ENCODE data around the gene PLRG1. TPM values are rescaled to one million over a fixed set of nuclear protein-coding genes. Genes with fewer than 3 reads are reported as not detected.

PLRG1 gene
- total RNA-seq, 4 donors from 2014 or later: 35.6 to 45.7 (median 40.2) TPM

DNA sequence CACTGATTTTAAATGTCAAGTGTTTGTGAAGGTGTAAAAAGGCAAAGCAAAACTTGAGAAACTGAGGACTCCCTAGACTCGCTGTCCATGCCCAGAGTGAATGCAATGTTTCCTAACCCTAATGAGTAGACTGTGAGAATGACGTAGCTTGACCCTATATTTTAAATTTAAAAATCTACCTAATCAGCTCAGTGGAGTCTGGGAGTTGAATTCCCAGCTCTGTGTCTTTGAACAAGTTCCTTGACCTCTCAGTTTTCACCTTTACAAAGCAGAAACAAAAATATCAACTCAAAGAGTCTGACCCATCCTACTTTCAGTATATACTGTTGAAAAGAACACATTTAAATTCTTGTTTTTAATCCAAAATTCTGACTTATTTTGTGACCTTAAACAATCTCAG lies 38.0 kb upstream of the PLRG1 start:
- intact Hi-C loops (cut with DNase I): no loop called here
- no peak overlapping the region for H3K27ac ChIP-seq (replicated peaks in 1 of 4)
- WGBS: 92% methylated on average over 2 of the region's 2 CpGs

DNA sequence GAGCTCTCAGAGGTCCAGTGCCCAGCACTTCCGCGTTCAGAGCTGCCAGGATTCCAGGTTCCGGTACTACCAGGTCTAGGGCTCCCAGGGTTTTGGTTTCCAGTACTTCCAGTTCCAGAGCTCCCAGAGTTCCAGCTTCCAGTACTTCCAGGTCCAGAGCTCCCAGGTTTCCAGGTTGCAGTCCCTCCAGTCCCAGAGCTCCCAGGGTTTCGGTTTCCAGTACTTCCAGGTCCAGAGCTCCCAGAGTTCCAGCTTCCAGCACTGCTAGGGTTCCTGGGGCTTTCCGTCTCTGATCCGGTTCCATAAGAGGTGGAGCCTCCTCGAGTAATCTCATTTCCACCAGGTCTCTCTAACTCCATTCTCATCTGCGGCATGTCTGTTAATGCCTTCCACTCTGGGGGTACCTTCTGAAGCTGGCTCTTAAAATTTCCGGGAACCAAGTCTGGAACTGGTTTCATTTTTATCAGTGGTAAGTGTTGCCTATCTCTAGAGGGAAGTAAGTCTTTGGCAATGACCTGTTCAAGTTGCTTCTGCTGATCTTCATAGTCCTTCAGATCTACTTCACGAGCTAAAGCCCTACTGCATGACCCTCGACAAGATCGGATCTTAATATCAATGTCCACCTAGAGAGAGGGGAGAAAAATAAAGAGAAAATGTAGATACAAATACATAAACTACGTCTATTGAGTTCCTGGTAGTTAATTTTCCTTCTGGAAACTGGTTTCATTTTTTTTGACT lies 36.3 kb upstream of the PLRG1 start:
- no peaks in the 10 kb centered on the region for H3K9me3 ChIP-seq
- no peak for DNase-seq (ENCODE audit: extremely low spot score)
- WGBS: 91% methylated on average over 13 of the region's 13 CpGs
- H3K4me1 ChIP-seq: no peaks in the 10 kb centered on the region
- intact Hi-C loops (cut with DNase I): no loop called here
- no peaks in the 10 kb centered on the region for H3K36me3 ChIP-seq
- H3K27ac ChIP-seq (replicated peaks in 1 of 4): no peak overlapping the region
- no peak for TF ChIP-seq POLR2A (IDR thresholded peaks at IDR 0.05; ENCODE audit: low read depth)
- peaks cover 0 to 6% (median 0%) of the 10 kb centered on the region in 4 donors for H3K27me3 ChIP-seq
- H3K4me3 ChIP-seq: no peak overlapping the region

More for the DNA sequence above, 38.0 kb upstream of the PLRG1 start:
- TF ChIP-seq EP300 (IDR thresholded peaks at IDR 0.05) (no peak), POLR2AphosphoS5 (IDR thresholded peaks at IDR 0.05) (no peak), POLR2A (IDR thresholded peaks at IDR 0.05; ENCODE audit: low read depth) (no peak)
- TF ChIP-seq, protein P1, sequence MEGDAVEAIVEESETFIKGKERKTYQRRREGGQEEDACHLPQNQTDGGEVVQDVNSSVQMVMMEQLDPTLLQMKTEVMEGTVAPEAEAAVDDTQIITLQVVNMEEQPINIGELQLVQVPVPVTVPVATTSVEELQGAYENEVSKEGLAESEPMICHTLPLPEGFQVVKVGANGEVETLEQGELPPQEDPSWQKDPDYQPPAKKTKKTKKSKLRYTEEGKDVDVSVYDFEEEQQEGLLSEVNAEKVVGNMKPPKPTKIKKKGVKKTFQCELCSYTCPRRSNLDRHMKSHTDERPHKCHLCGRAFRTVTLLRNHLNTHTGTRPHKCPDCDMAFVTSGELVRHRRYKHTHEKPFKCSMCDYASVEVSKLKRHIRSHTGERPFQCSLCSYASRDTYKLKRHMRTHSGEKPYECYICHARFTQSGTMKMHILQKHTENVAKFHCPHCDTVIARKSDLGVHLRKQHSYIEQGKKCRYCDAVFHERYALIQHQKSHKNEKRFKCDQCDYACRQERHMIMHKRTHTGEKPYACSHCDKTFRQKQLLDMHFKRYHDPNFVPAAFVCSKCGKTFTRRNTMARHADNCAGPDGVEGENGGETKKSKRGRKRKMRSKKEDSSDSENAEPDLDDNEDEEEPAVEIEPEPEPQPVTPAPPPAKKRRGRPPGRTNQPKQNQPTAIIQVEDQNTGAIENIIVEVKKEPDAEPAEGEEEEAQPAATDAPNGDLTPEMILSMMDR (IDR thresholded peaks at IDR 0.05): no peak
- peaks cover 0 to 6% (median 0%) of the 10 kb centered on the region in 4 donors for H3K27me3 ChIP-seq
- no peak overlapping the region for H3K4me3 ChIP-seq
- H3K36me3 ChIP-seq: no peaks in the 10 kb centered on the region
- no peaks in the 10 kb centered on the region for H3K4me1 ChIP-seq
- DNase-seq (ENCODE audit: extremely low spot score): no peak
- H3K9me3 ChIP-seq: no peaks in the 10 kb centered on the region

DNA sequence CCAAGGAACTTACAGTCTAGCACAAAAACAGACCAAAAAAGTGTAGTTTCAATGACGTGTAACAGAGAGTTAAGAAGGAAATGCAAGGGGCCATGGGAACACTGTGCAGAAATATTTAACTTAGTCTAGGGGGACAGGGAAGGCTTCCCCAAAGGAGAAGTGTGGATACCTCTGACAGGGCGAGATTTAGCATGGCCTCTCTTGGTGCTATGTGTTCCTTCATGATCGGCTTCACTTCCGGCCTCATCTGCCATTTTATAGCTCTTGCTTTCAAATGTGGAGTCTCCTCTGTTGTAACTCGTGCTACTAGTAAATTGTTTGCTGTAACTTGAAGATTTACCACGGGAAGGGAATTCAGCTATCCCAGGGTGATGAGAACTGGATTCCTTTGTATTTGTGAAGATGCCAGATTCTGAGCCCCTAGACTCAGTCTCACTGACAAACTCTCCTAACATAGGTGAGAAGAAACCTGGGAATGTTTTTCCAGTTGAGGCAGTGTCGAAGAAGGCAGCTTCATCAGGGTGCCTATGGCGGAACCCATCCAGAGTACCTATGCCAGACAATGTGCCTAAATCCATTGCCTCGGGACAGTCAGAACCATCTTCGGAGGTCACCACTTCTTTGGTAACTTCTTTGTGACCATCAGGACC lies 35.3 kb upstream of the PLRG1 start:
- Histone ChIP-seq H3K4me3 (no peak overlapping the region), H3K27me3 (peaks cover 0 to 2% (median 0%) of the 10 kb centered on the region in 4 donors), H3K27ac (replicated peaks in 1 of 4) (no peak overlapping the region), H3K36me3 (no peaks in the 10 kb centered on the region), H3K9me3 (no peaks in the 10 kb centered on the region), H3K4me1 (no peaks in the 10 kb centered on the region)
- TF ChIP-seq POLR2A (IDR thresholded peaks at IDR 0.05; ENCODE audit: low read depth) (no peak), POLR2AphosphoS5 (IDR thresholded peaks at IDR 0.05) (no peak), EP300 (IDR thresholded peaks at IDR 0.05) (no peak)
- TF ChIP-seq, protein P1 (IDR thresholded peaks at IDR 0.05): no peak
- intact Hi-C loops (cut with DNase I): no loop called here
- WGBS: 88% methylated on average over 10 of the region's 10 CpGs
- DNase-seq (ENCODE audit: extremely low spot score): no peak

DNA sequence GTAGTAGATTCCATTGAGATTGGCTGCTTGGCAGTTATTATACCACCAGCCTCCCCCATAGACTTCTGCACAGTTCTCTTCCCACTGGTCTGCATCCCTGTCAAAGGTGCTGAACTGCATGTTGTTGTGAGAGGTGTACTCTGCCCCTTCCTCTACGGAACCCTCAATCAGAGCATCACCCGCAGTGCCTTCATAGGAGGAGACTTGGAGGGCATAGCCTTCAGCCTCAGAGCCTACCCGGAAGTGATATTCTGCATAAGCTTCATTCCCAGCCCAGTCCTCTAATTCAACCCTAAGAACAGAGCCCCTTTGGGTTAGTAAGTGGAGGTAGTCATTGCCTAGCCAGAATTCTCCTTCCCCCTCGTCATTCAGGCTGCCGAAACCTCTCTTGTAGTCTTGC lies 34.1 kb upstream of the PLRG1 start:
- H3K36me3 ChIP-seq: no peaks in the 10 kb centered on the region
- H3K27me3 ChIP-seq: no peaks in the 10 kb centered on the region
- 90% methylated on average over 5 of the region's 5 CpGs for WGBS
- intact Hi-C loops (cut with DNase I): no loop called here
- TF ChIP-seq, protein P1 (IDR thresholded peaks at IDR 0.05): no peak
- TF ChIP-seq EP300 (IDR thresholded peaks at IDR 0.05) (no peak), POLR2A (IDR thresholded peaks at IDR 0.05; ENCODE audit: low read depth) (no peak), POLR2AphosphoS5 (IDR thresholded peaks at IDR 0.05) (no peak)
- no peaks in the 10 kb centered on the region for H3K9me3 ChIP-seq
- no peak for DNase-seq (ENCODE audit: extremely low spot score)
- no peak overlapping the region for H3K4me3 ChIP-seq
- H3K27ac ChIP-seq (replicated peaks in 1 of 4): no peak overlapping the region
- no peaks in the 10 kb centered on the region for H3K4me1 ChIP-seq

DNA sequence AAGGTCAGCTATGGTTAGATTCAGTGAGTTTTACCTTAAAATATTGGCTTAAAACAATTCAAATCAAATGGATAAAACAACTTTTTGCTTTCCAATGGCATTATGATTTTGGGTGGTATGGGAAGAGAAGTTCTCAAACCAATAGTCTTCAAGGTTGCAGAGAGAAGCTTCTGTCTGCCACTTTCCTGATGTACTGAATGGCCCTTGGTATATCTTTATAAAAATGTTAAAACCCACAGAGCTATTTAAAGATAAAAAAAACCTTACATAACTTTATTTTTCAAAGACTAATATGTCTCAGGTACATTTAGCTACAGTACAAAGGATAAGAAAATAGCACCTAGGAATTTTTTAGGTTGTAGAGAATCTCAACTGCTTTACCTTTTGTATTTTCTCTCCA lies 33.5 kb upstream of the PLRG1 start:
- TF ChIP-seq EP300 (IDR thresholded peaks at IDR 0.05): no peak
- no peak for TF ChIP-seq POLR2A (IDR thresholded peaks at IDR 0.05; ENCODE audit: low read depth)
- no peak for TF ChIP-seq POLR2AphosphoS5 (IDR thresholded peaks at IDR 0.05)
- TF ChIP-seq, protein P1 (IDR thresholded peaks at IDR 0.05): no peak
- Histone ChIP-seq H3K9me3 (no peaks in the 10 kb centered on the region), H3K36me3 (no peaks in the 10 kb centered on the region), H3K27me3 (no peaks in the 10 kb centered on the region), H3K27ac (replicated peaks in 1 of 4) (no peak overlapping the region), H3K4me1 (no peaks in the 10 kb centered on the region), H3K4me3 (no peak overlapping the region)
- no peak for DNase-seq (ENCODE audit: extremely low spot score)
- intact Hi-C loops (cut with DNase I): no loop called here

All from esophagus muscularis mucosa (tissue), 4 donors.